ENCODE data around the gene GALR1. TPM values are rescaled to one million over a fixed set of nuclear protein-coding genes. Genes with fewer than 3 reads are reported as not detected.

GALR1 gene
- total RNA-seq, 2 experiments from 2014 or later: not detected

- CTCF ChIA-PET: no interaction called here
- ATAC-seq (ENCODE audit: poor library complexity) (no peak), DNase-seq (peak in 1 of 14 experiments; percentile 3)
- Mint-ChIP-seq H3K27ac (no peak overlapping the region), H3K4me1 (ENCODE audit: low read depth) (peaks cover 8% of the 10 kb centered on the region), H3K4me3 (peak overlapping the region; percentile 64), H3K9me3 (no peaks in the 10 kb centered on the region), H3K36me3 (ENCODE audit: low read depth) (no peaks in the 10 kb centered on the region), H3K27me3 (peaks cover 79% of the 10 kb centered on the region)
- peaks cover 38 to 53% of the 10 kb centered on the region in 2 experiments for H3K27me3 ChIP-seq (ENCODE audit: control insufficient read depth in 1 of 2, insufficient read depth in 2 of 2, low read length in 2 of 2)
- H3K36me3 ChIP-seq (ENCODE audit: insufficient read depth, low read length): no peaks in the 10 kb centered on the region
- peaks cover 14 to 19% of the 10 kb centered on the region in 2 experiments for H3K9me3 ChIP-seq (ENCODE audit: control insufficient read depth in 1 of 2, insufficient read depth in 1 of 2, low read length in 2 of 2)
- intact Hi-C loops (cut with DNase I, micrococcal nuclease): no loop called here
- no peak for TF ChIP-seq CTCF (IDR thresholded peaks at IDR 0.05)
- POLR2A ChIA-PET: no interaction called here
- H3K4me3 ChIP-seq (ENCODE audit: low read length): peak overlapping the region; percentile 27
- H3K27ac ChIP-seq (ENCODE audit: low read depth in 1 of 2, low read length in 2 of 2): no peak overlapping the region
- peaks cover 20% of the 10 kb centered on the region for H3K4me1 ChIP-seq (ENCODE audit: insufficient read depth, low read length)
These were observed 627 bp upstream of the GALR1 start for GRCh38 chr18:77248873-77249568.

GRCh38 chr18:77250501-77250925 lies 865 bp downstream of the GALR1 start:
- Histone ChIP-seq H3K9me3 (ENCODE audit: control insufficient read depth in 1 of 2, insufficient read depth in 1 of 2, low read length in 2 of 2) (peaks cover 14 to 19% of the 10 kb centered on the region in 2 experiments), H3K27me3 (ENCODE audit: control insufficient read depth in 1 of 2, insufficient read depth in 2 of 2, low read length in 2 of 2) (peaks cover 42 to 62% of the 10 kb centered on the region in 2 experiments), H3K36me3 (ENCODE audit: insufficient read depth, low read length) (no peaks in the 10 kb centered on the region), H3K4me1 (ENCODE audit: insufficient read depth, low read length) (peaks cover 20% of the 10 kb centered on the region), H3K4me3 (ENCODE audit: low read length) (no peak overlapping the region), H3K27ac (ENCODE audit: low read depth in 1 of 2, low read length in 2 of 2) (no peak overlapping the region)
- DNase-seq (peak in 1 of 14 experiments; percentile 4), ATAC-seq (ENCODE audit: poor library complexity) (no peak)
- Mint-ChIP-seq H3K27ac (no peak overlapping the region), H3K27me3 (peaks cover 79% of the 10 kb centered on the region), H3K36me3 (ENCODE audit: low read depth) (no peaks in the 10 kb centered on the region), H3K4me3 (no peak overlapping the region), H3K4me1 (ENCODE audit: low read depth) (peaks cover 8% of the 10 kb centered on the region), H3K9me3 (no peaks in the 10 kb centered on the region)
- ChIA-PET POLR2A (no interaction called here), CTCF (no interaction called here)
- intact Hi-C loops (cut with DNase I, micrococcal nuclease): no loop called here
- TF ChIP-seq CTCF (IDR thresholded peaks at IDR 0.05): no peak

GRCh38 chr18:77250926-77251729 lies 1.5 kb downstream of the GALR1 start:
- POLR2A ChIA-PET: no interaction called here
- no peak for DNase-seq

More at GRCh38 chr18:77250926-77251729, 1.5 kb downstream of the GALR1 start:
- Mint-ChIP-seq H3K27me3 (peaks cover 79% of the 10 kb centered on the region), H3K4me3 (no peak overlapping the region), H3K4me1 (ENCODE audit: low read depth) (peaks cover 8% of the 10 kb centered on the region), H3K27ac (no peak overlapping the region), H3K9me3 (no peaks in the 10 kb centered on the region), H3K36me3 (ENCODE audit: low read depth) (no peaks in the 10 kb centered on the region)
- peaks cover 42 to 62% of the 10 kb centered on the region in 2 experiments for H3K27me3 ChIP-seq (ENCODE audit: control insufficient read depth in 1 of 2, insufficient read depth in 2 of 2, low read length in 2 of 2)
- ATAC-seq (ENCODE audit: poor library complexity): no peak
- intact Hi-C loops (cut with DNase I, micrococcal nuclease): no loop called here
- no peak overlapping the region for H3K27ac ChIP-seq (ENCODE audit: low read depth in 1 of 2, low read length in 2 of 2)
- TF ChIP-seq CTCF (IDR thresholded peaks at IDR 0.05): no peak
- H3K4me1 ChIP-seq (ENCODE audit: insufficient read depth, low read length): peaks cover 20% of the 10 kb centered on the region
- no peak overlapping the region for H3K4me3 ChIP-seq (ENCODE audit: low read length)
- CTCF ChIA-PET: no interaction called here
- peaks cover 14 to 19% of the 10 kb centered on the region in 2 experiments for H3K9me3 ChIP-seq (ENCODE audit: control insufficient read depth in 1 of 2, insufficient read depth in 1 of 2, low read length in 2 of 2)
- H3K36me3 ChIP-seq (ENCODE audit: insufficient read depth, low read length): no peaks in the 10 kb centered on the region

All from CD4-positive, alpha-beta T cell (primary cell).